K562 (cell line): Measurements from ENCODE around the gene PRICKLE2.

ENCODE experiments used
- ATF1 ChIP-seq, 2 experiments: fragments of 450-650 bp in 1 of 2; IDR thresholded peaks; 2 replicates each; pipeline ENCODE4 v1.6.1; 2016; ENCODE audit warnings: missing compliant biosample characterization in 1 of 2, missing genetic modification characterization in 1 of 2
- CHCHD3 ChIP-seq: fragments of 250-450 bp; sonication (Bioruptor Pico); IDR thresholded peaks from 2 replicates; pipeline ENCODE4 v2.1.2; 2022; ENCODE audit warnings: mild to moderate bottlenecking
- CTCF ChIP-seq, 3 experiments: IDR thresholded peaks in 2 of 3; conservative IDR thresholded peaks in 1 of 3; 2 replicates each; pipeline ENCODE4 v1.5.1; 2011 to 2012; ENCODE audit warnings: low read length in 3 of 3, mild to moderate bottlenecking in 3 of 3, control low read depth in 2 of 3, improper control_type of control experiment in 1 of 3, inconsistent platforms in 1 of 3, low read depth in 1 of 3, mixed read lengths in 1 of 3, moderate library complexity in 1 of 3; ENCODE audit not compliant: insufficient read depth in 2 of 3
- CUX1 ChIP-seq: fragments of 200-800 bp; sonication (Bioruptor generic); IDR thresholded peaks from 2 replicates; pipeline ENCODE4 v1.6.1; 2016; ENCODE audit warnings: missing genetic modification characterization, missing compliant biosample characterization
- HDAC3 ChIP-seq: fragments of 450-650 bp; IDR thresholded peaks from 2 replicates; pipeline ENCODE4 v1.6.1; 2018; ENCODE audit warnings: borderline replicate concordance, mild to moderate bottlenecking, moderate library complexity; ENCODE audit not compliant: partially characterized antibody
- HDGF ChIP-seq: fragments of 450-650 bp; IDR thresholded peaks from 2 replicates; pipeline ENCODE4 v1.6.1; 2016
- POLR2A ChIP-seq: fragments of 450-650 bp; conservative IDR thresholded peaks from 2 replicates; pipeline ENCODE4 v1.6.1; 2016
- THAP7 ChIP-seq: fragments of 250-450 bp; sonication (Bioruptor Pico); IDR thresholded peaks from 2 replicates; pipeline ENCODE4 v1.5.0; 2021

- TF ChIP-seq HDAC3 = no peak
- no peak for TF ChIP-seq CHCHD3
- TF ChIP-seq ATF1 (CRISPR knock-in tag; IDR thresholded peaks at IDR 0.05) = no peak
- TF ChIP-seq ATF1 (tag; IDR thresholded peaks at IDR 0.05) = no peak
- no peak for TF ChIP-seq HDGF
- no peak for TF ChIP-seq THAP7
- TF ChIP-seq CTCF (IDR thresholded peaks at IDR 0.05 in 2 of 3, conservative IDR thresholded peaks at IDR 0.05 in 1 of 3; ENCODE audit: insufficient read depth in 2 of 3, low read depth in 1 of 3, low read length in 3 of 3) = no peak
- no peak for TF ChIP-seq CUX1 (CRISPR knock-in tag)
- no peak for TF ChIP-seq POLR2A
These were observed 29.5 kb downstream of the PRICKLE2 start for GRCh38 chr3:64195789-64196188.
